ENCODE results near the gene MTHFSD.

DNA sequence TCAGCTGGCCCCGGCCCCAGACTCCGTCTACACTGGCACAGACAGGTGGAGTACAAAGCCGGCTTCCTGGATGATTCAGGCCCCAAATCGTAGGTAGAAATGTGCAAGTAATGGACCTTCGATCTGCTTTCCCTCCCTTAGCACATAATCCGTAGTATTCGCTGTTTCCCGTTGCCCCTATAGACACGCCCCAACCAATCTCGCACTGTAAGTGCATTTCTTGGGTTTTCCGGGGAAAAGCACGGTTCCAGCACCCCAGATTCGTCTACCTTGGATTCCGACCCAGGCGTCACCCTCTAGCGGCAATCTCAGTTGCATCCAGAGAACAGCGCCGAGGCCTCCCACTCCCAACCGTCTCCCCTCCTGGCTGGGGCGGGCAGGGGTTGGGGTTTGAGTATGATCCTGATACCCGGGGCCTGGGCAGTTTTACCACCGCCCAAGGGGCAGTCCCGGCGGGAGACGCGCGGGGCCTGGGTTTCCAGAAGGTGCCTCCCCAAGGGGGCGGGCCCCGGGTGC is 56.8 kb downstream of the MTHFSD start:
- no peak for TF ChIP-seq CTCF (IDR thresholded peaks at IDR 0.05)
- TF ChIP-seq POLR2A (IDR thresholded peaks at IDR 0.05), result no peak
